Measurements from ENCODE around the gene SLC12A4. TPM values are rescaled to one million over a fixed set of nuclear protein-coding genes. Genes with fewer than 3 reads are reported as not detected.

Gene SLC12A4
- total RNA-seq, 4 donors from 2014 or later: 82.0 to 127 (median 101) TPM

DNA sequence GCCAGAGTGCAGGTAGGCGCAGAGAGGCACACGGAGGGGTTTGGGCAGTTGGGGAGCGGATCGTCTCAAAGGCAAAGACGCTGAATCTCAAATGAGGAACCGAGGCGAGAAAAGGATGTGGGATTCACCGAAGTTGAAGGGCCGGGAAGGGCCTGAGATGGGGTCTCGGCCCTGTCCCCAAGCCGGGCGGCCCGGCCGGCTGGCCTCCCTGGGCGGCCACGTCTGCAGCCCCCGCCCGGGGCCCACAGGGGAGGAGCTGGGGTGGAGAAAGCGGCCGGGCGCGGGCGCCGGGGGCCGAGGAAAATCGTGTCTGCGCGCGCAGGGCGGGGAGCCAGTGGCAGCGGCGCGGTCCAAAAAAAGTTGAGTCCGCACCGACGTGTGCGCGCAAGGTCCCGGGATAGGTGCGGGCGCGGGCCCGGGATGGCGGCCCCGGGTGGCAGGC is 458 bp downstream of the SLC12A4 start:
- DNase-seq (ENCODE audit: low spot score in 2 of 2): no peak
- WGBS, 2 donors: 0 to 1% methylated on average over 21 to 27 of the region's 45 CpGs

DNA sequence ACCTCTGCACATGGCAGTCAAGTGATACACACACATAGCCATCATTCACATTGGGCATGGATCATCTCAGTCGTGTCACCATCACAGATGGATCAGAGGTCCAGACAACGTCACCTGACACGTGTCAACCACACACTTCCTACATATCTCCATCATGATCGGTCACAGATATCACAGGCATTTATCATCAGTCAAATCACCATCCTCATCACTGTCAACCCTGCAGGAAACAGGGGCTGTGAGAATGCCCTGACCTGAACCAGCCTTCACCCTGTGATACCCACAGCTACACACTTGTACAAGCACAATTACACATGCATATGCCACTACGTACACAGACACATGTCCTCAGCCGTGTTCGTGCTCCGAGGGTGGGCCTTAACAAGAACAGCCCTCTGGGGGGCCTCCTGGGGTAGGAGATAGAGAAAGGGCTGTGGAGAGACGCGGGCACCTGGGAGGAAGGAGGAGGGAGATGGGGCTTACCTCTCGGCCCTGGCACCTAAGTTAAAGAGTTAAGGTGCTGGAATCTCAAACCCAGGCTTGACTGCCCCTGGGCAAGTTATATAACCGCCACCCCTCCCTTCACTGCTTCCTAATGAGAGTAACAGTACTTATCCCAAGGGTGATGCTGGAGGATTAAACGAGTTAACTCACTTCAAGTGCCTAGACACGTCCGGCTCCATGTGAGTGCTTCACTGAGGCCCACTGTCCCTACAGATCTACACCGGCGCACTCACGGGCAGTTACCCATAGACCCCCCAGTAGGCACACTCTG is 1.1 kb downstream of the SLC12A4 start:
- H3K36me3 ChIP-seq: peaks cover 0 to 10% (median 0%) of the 10 kb centered on the region in 3 donors
- H3K27me3 ChIP-seq: no peaks in the 10 kb centered on the region
- TF ChIP-seq, protein P1, sequence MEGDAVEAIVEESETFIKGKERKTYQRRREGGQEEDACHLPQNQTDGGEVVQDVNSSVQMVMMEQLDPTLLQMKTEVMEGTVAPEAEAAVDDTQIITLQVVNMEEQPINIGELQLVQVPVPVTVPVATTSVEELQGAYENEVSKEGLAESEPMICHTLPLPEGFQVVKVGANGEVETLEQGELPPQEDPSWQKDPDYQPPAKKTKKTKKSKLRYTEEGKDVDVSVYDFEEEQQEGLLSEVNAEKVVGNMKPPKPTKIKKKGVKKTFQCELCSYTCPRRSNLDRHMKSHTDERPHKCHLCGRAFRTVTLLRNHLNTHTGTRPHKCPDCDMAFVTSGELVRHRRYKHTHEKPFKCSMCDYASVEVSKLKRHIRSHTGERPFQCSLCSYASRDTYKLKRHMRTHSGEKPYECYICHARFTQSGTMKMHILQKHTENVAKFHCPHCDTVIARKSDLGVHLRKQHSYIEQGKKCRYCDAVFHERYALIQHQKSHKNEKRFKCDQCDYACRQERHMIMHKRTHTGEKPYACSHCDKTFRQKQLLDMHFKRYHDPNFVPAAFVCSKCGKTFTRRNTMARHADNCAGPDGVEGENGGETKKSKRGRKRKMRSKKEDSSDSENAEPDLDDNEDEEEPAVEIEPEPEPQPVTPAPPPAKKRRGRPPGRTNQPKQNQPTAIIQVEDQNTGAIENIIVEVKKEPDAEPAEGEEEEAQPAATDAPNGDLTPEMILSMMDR (IDR thresholded peaks at IDR 0.05): no peak
- TF ChIP-seq EP300 (IDR thresholded peaks at IDR 0.05): no peak
- no peak for TF ChIP-seq POLR2A (IDR thresholded peaks at IDR 0.05)
- peak overlapping the region; percentile 80 to 100 (median 92) for H3K4me3 ChIP-seq
- DNase-seq (ENCODE audit: low spot score in 2 of 2): no peak
- H3K27ac ChIP-seq: peak overlapping the region; percentile 89 to 99 (median 96)
- WGBS, 2 donors: 4 to 6% methylated on average over 18 of the region's 18 CpGs
- H3K4me1 ChIP-seq: peaks cover 0 to 56% (median 43%) of the 10 kb centered on the region in 4 donors
- no peaks in the 10 kb centered on the region for H3K9me3 ChIP-seq

More for the DNA sequence above, 458 bp downstream of the SLC12A4 start:
- no peaks in the 10 kb centered on the region for H3K27me3 ChIP-seq
- H3K9me3 ChIP-seq: no peaks in the 10 kb centered on the region
- TF ChIP-seq POLR2A (IDR thresholded peaks at IDR 0.05): no peak
- TF ChIP-seq, protein P1 (IDR thresholded peaks at IDR 0.05): no peak
- TF ChIP-seq EP300 (IDR thresholded peaks at IDR 0.05): no peak
- peaks cover 0 to 50% (median 41%) of the 10 kb centered on the region in 4 donors for H3K4me1 ChIP-seq
- H3K27ac ChIP-seq: peak overlapping the region; percentile 89 to 99 (median 96)
- H3K4me3 ChIP-seq: peak overlapping the region; percentile 80 to 100 (median 92)
- H3K36me3 ChIP-seq: peaks cover 0 to 4% (median 0%) of the 10 kb centered on the region in 3 donors

DNA sequence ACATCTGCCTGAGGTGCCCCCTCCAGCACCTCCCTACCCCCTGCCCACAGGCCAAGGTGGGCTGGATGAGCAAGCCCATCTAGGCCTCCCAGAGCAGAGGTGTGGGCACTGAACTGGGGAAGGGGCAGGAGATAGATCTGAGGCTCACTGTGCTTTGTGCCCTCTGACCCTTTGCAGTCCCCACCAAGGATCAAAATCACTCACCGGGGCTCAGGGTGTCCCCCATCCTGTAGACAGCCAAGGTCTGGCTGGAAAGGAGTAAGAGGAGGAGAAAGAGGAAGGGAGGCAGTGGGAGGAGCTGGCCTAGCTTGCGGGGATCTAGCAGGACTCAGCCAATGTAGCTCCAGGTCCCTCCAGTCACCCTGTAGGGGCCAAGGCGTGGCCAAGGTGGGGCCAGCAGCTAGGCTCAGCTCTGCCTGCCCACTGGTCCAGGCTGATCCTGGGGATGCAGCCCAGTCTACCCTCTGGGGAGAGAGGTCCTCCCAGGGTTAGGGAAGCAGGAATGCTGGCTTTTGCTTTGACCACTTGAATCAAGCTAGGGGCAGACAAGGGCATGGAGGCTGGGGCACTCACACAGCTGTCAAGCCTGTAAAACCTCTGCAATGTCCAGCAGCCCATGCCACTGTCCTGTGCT is 1.8 kb downstream of the SLC12A4 start:
- TF ChIP-seq POLR2A (IDR thresholded peaks at IDR 0.05) (no peak), EP300 (IDR thresholded peaks at IDR 0.05) (no peak)
- TF ChIP-seq, protein P1 (IDR thresholded peaks at IDR 0.05): no peak
- H3K4me3 ChIP-seq: peak overlapping the region; percentile 80 to 100 (median 92)
- H3K36me3 ChIP-seq: peaks cover 0 to 17% (median 5%) of the 10 kb centered on the region in 3 donors
- no peak for DNase-seq (ENCODE audit: low spot score in 2 of 2)
- 19 to 38% methylated on average over 3 of the region's 3 CpGs for WGBS, 2 donors
- H3K4me1 ChIP-seq: peaks cover 0 to 63% (median 43%) of the 10 kb centered on the region in 4 donors
- H3K9me3 ChIP-seq: no peaks in the 10 kb centered on the region
- no peaks in the 10 kb centered on the region for H3K27me3 ChIP-seq
- H3K27ac ChIP-seq: peak overlapping the region; percentile 89 to 99 (median 96)

DNA sequence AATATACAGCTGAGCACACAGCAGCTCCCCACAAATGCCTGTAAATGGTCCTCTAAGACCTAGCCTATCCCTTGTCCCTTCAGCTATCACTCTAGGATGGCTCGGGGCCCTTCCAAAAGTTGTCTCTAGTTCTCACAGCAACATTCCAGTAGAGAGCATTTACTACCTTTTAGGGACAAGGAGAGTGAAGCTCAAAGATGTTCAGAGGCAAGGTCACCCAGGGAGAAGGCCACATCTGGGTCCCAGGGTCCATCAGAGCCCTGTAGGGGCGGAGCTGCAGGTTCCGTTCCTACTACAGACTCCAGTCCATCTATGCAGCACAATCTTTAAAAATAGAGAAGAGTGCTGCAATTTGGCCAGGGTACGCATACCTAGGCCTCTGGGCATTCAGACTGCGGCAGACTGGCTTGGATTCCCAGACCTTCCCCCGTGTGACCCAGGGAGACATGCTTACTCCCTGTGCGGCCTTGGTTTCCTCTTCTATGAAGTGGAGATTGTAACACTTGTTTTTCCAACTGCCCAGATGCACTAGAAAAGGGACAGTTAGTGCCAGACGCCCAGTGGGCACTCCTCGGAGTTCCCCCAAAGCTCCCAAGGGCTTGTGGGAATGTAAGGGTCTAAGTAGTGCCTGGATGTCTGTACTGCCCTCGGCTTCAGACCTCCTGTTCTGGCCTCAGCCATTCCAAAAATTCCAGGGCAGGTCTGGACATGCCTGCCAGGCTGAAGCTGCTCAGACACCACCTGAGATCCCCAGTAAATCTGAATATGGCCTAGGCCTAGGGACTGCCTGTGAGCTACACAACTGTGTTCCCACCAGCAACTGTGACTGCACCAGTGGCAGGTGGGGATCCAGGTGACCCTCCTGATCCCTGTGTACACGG is 2.5 kb downstream of the SLC12A4 start:
- TF ChIP-seq, protein P1 (IDR thresholded peaks at IDR 0.05): no peak
- TF ChIP-seq POLR2A (IDR thresholded peaks at IDR 0.05): no peak
- TF ChIP-seq EP300 (IDR thresholded peaks at IDR 0.05): no peak
- H3K4me3 ChIP-seq: peak overlapping the region in 2 of 4 donors; percentile 85 to 99
- 42 to 55% methylated on average over 11 of the region's 11 CpGs for WGBS, 2 donors
- H3K27ac ChIP-seq: peak overlapping the region in 3 of 4 donors; percentile 89 to 99 (median 98)
- DNase-seq (ENCODE audit: low spot score in 2 of 2): no peak
- H3K27me3 ChIP-seq: no peaks in the 10 kb centered on the region
- peaks cover 6 to 25% (median 8%) of the 10 kb centered on the region in 3 donors for H3K36me3 ChIP-seq
- no peaks in the 10 kb centered on the region for H3K9me3 ChIP-seq
- H3K4me1 ChIP-seq: peaks cover 0 to 70% (median 43%) of the 10 kb centered on the region in 4 donors

Data from tibial nerve (tissue), 4 donors.